Neural cell (in vitro differentiated cells): ENCODE measurements around the gene CTRB1. TPM values are rescaled to one million over a fixed set of nuclear protein-coding genes. Genes with fewer than 3 reads are reported as not detected.

ENCODE experiments used
- H2AFZ ChIP-seq: fragments of 200-600, 300-800 bp; sonication (generic), shearing (Covaris generic); 2 replicates; pipeline ENCODE4 v1.6.0; 2014; ENCODE audit warnings: low read depth, mild to moderate bottlenecking, antibody characterized with exemption, low read length, moderate library complexity
- H3F3A ChIP-seq: fragments of 200-600 bp; shearing (Covaris generic); 2 replicates; pipeline ENCODE4 v1.6.1; 2016; ENCODE audit warnings: mild to moderate bottlenecking, moderate library complexity, mixed read lengths, antibody characterized with exemption, low read length; ENCODE audit not compliant: insufficient read depth, poor library complexity, severe bottlenecking
- H3K27ac ChIP-seq: fragments of 200-600, 300-800 bp; sonication (generic), shearing (Covaris generic); 2 replicates; pipeline ENCODE4 v1.5.1; 2014; ENCODE audit warnings: mild to moderate bottlenecking, low read length, moderate library complexity
- H3K27me3 ChIP-seq: fragments of 300-800, 200-600 bp; sonication (generic), shearing (Covaris generic); 2 replicates; pipeline ENCODE4 v1.6.0; 2014; ENCODE audit warnings: mild to moderate bottlenecking, low read depth, low read length, moderate library complexity; ENCODE audit not compliant: insufficient read depth
- H3K36me3 ChIP-seq: fragments of 300-800, 200-600 bp; sonication (generic), shearing (Covaris generic); 2 replicates; pipeline ENCODE4 v1.5.1; 2014; ENCODE audit warnings: mild to moderate bottlenecking, antibody characterized with exemption, low read length, moderate library complexity; ENCODE audit not compliant: insufficient read depth
- H3K4me2 ChIP-seq: fragments of 300-800, 200-600 bp; sonication (generic), shearing (Covaris generic); 2 replicates; pipeline ENCODE4 v1.6.0; 2014; ENCODE audit warnings: mild to moderate bottlenecking, low read length
- H3K4me3 ChIP-seq: fragments of 300-800, 200-600 bp; sonication (generic), shearing (Covaris generic); 2 replicates; pipeline ENCODE4 v1.5.1; 2014; ENCODE audit warnings: mild to moderate bottlenecking, low read length, moderate library complexity
- H3K79me2 ChIP-seq: fragments of 200-600 bp; shearing (Covaris generic); replicated peaks from 2 replicates; pipeline ENCODE4 v1.6.0; 2014; ENCODE audit warnings: mild to moderate bottlenecking, low read length, moderate library complexity; ENCODE audit not compliant: insufficient read depth
- H3K9ac ChIP-seq: fragments of 300-800, 200-600 bp; sonication (generic), shearing (Covaris generic); 2 replicates; pipeline ENCODE4 v1.6.1; 2016; ENCODE audit warnings: mild to moderate bottlenecking, low read length, mixed read lengths
- H3K9me2 ChIP-seq: fragments of 200-600 bp; shearing (Covaris generic); 2 replicates; pipeline ENCODE4 v1.6.1; 2016; ENCODE audit warnings: mild to moderate bottlenecking, low read length, mixed read lengths; ENCODE audit not compliant: insufficient read depth
- H3K9me3 ChIP-seq: fragments of 200-600, 300-800 bp; sonication (generic), shearing (Covaris generic); 2 replicates; pipeline ENCODE4 v1.6.1; 2016; ENCODE audit warnings: mild to moderate bottlenecking, mixed run types, low read length, moderate library complexity, mixed read lengths
- H4K20me1 ChIP-seq: fragments of 200-600 bp; shearing (Covaris generic); 2 replicates; pipeline ENCODE4 v1.6.1; 2016; ENCODE audit warnings: mild to moderate bottlenecking, mixed run types; ENCODE audit not compliant: insufficient read depth
- EP300 ChIP-seq: fragments of 450-650 bp; conservative IDR thresholded peaks from 2 replicates; pipeline ENCODE4 v1.6.1; 2014; ENCODE audit warnings: antibody characterized with exemption, mild to moderate bottlenecking, moderate library complexity; ENCODE audit not compliant: poor library complexity, severe bottlenecking
- EZH2 ChIP-seq: fragments of 200-600, 300-800 bp; shearing (Covaris generic), sonication (generic); IDR thresholded peaks from 2 replicates; pipeline ENCODE4 v1.6.1; 2014; ENCODE audit warnings: antibody characterized with exemption, low read length, borderline replicate concordance, mild to moderate bottlenecking; ENCODE audit not compliant: insufficient read depth, poor library complexity, severe bottlenecking
- MXI1 ChIP-seq: fragments of 450-650 bp; conservative IDR thresholded peaks from 2 replicates; pipeline ENCODE4 v1.6.1; 2014; ENCODE audit warnings: antibody characterized with exemption, mild to moderate bottlenecking; ENCODE audit not compliant: poor library complexity, severe bottlenecking
- POLR2AphosphoS5 ChIP-seq: IDR thresholded peaks from 2 replicates; pipeline ENCODE4 v1.6.1; 2012
- RAD21 ChIP-seq: fragments of 450-650 bp; conservative IDR thresholded peaks from 2 replicates; pipeline ENCODE4 v1.6.1; 2014; ENCODE audit warnings: antibody characterized with exemption, mild to moderate bottlenecking, moderate library complexity
- SMC3 ChIP-seq: fragments of 450-650 bp; conservative IDR thresholded peaks from 2 replicates; pipeline ENCODE4 v1.6.1; 2014; ENCODE audit warnings: antibody characterized with exemption, mild to moderate bottlenecking, moderate library complexity; ENCODE audit not compliant: poor library complexity
- TAF1 ChIP-seq: IDR thresholded peaks from 2 replicates; pipeline ENCODE4 v1.6.1; 2012; ENCODE audit warnings: low read depth
- polyA plus RNA-seq: library from polyadenylated mRNA; depleted of rRNA; stranded (reverse); fragments of >200 nt; gene quantifications from 2 replicates; pipeline ENCODE4 v1.2.3, GENCODE V29; 2014
- TF ChIP-seq, protein P1 (sequence below): fragments of 450-650 bp; IDR thresholded peaks from 2 replicates; pipeline ENCODE4 v1.5.1; 2014; ENCODE audit warnings: antibody characterized with exemption, mild to moderate bottlenecking, moderate library complexity; ENCODE audit not compliant: poor library complexity, severe bottlenecking
- TF ChIP-seq, protein P2 (sequence below): IDR thresholded peaks from 2 replicates; pipeline ENCODE4 v1.6.1; 2012; ENCODE audit warnings: borderline replicate concordance

The CTRB1 gene
- polyA plus RNA-seq, 1 donor from 2014 or later = not detected

DNA sequence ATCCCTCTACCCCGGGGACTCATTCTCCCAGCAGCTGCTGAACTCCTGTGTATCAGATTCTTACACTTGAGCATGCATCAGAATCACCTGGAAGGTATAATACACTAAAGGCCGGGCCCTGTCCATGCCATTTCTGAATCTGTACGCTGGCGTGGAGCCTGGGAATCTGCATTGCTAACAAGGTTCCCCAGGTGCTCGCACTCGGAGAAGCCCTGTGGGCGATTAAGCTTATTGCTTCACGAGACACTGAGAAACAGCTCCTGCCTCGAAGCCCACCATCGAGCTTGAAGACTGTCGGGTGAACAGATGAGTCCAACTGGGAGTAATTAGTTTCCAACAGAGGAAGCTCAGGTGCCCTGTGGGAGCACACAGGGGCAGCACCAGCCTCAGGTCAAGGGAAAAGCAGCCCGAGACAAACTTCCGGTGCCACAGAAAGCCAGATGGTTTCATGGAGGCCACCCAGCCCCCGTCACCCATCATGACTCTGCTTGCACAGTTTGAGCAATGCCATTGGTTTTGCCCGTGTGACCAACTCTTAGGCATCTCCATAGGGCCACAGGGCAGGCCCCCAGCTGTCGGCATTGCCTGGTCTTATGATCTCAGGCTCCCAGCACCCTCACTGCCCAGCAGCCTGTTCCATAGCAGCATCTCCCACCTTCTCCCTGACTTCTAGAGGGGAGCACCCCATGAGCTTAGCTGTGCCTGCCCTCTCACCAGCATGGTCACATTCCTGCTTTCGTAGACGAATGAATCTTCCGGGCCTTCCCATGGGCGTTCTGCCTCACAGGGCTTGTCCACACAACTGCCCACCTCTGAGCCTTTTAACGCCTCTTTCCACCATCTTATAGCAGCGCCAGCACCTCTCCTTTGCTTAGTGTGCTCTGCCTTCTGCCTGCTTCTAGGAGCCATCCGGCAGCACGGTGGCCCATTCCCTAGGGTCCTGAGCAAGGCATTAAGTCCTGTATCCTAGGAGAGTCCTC is 22.7 kb upstream of the CTRB1 start:
- Histone ChIP-seq H3K9me3 (no peaks in the 10 kb centered on the region), H2AFZ (no peak overlapping the region)
- TF ChIP-seq, protein P1, sequence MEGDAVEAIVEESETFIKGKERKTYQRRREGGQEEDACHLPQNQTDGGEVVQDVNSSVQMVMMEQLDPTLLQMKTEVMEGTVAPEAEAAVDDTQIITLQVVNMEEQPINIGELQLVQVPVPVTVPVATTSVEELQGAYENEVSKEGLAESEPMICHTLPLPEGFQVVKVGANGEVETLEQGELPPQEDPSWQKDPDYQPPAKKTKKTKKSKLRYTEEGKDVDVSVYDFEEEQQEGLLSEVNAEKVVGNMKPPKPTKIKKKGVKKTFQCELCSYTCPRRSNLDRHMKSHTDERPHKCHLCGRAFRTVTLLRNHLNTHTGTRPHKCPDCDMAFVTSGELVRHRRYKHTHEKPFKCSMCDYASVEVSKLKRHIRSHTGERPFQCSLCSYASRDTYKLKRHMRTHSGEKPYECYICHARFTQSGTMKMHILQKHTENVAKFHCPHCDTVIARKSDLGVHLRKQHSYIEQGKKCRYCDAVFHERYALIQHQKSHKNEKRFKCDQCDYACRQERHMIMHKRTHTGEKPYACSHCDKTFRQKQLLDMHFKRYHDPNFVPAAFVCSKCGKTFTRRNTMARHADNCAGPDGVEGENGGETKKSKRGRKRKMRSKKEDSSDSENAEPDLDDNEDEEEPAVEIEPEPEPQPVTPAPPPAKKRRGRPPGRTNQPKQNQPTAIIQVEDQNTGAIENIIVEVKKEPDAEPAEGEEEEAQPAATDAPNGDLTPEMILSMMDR = no peak
- TF ChIP-seq EP300 = no peak
- no peak for TF ChIP-seq MXI1
- TF ChIP-seq EZH2 = no peak
- no peak for TF ChIP-seq SMC3
- no peak for TF ChIP-seq RAD21
- TF ChIP-seq, protein P2, sequence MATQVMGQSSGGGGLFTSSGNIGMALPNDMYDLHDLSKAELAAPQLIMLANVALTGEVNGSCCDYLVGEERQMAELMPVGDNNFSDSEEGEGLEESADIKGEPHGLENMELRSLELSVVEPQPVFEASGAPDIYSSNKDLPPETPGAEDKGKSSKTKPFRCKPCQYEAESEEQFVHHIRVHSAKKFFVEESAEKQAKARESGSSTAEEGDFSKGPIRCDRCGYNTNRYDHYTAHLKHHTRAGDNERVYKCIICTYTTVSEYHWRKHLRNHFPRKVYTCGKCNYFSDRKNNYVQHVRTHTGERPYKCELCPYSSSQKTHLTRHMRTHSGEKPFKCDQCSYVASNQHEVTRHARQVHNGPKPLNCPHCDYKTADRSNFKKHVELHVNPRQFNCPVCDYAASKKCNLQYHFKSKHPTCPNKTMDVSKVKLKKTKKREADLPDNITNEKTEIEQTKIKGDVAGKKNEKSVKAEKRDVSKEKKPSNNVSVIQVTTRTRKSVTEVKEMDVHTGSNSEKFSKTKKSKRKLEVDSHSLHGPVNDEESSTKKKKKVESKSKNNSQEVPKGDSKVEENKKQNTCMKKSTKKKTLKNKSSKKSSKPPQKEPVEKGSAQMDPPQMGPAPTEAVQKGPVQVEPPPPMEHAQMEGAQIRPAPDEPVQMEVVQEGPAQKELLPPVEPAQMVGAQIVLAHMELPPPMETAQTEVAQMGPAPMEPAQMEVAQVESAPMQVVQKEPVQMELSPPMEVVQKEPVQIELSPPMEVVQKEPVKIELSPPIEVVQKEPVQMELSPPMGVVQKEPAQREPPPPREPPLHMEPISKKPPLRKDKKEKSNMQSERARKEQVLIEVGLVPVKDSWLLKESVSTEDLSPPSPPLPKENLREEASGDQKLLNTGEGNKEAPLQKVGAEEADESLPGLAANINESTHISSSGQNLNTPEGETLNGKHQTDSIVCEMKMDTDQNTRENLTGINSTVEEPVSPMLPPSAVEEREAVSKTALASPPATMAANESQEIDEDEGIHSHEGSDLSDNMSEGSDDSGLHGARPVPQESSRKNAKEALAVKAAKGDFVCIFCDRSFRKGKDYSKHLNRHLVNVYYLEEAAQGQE = no peak
- TF ChIP-seq TAF1 = no peak
- no peak for TF ChIP-seq POLR2AphosphoS5

DNA sequence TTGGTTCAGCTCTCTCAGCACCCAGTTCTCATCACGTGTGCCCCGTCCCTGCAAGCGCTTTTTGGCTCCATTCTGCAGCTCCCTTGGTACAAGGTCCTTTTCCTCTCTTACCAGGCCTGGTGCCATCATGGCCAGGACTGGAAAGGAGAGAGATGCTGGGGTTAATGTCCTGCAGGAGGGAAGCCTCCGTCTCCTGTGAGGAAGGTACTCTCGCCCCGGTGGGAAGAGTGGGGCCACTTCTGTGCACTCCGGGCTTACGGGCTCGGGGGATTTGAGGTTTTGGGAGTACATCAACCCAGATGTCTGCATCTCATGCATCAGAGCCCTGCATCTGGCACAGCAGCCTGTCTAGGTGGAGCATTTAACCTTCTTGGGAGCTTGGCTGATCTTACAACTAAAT is 22.0 kb upstream of the CTRB1 start:
- no peaks in the 10 kb centered on the region for H3K36me3 ChIP-seq

More for the DNA sequence above, 22.7 kb upstream of the CTRB1 start:
- Histone ChIP-seq H3K27ac (no peak overlapping the region), H3K4me3 (no peak overlapping the region), H4K20me1 (no peaks in the 10 kb centered on the region), H3K4me2 (no peak overlapping the region), H3K79me2 (no peaks in the 10 kb centered on the region), H3K27me3 (no peaks in the 10 kb centered on the region), H3K36me3 (no peaks in the 10 kb centered on the region), H3K9me2 (no peaks in the 10 kb centered on the region), H3F3A (no peaks in the 10 kb centered on the region), H3K9ac (no peak overlapping the region)

More for the DNA sequence above, 22.0 kb upstream of the CTRB1 start:
- Histone ChIP-seq H3K79me2 (no peaks in the 10 kb centered on the region), H3K9me3 (no peaks in the 10 kb centered on the region), H3K27ac (no peak overlapping the region), H3K4me3 (no peak overlapping the region), H3F3A (no peaks in the 10 kb centered on the region), H3K27me3 (no peaks in the 10 kb centered on the region), H2AFZ (no peak overlapping the region), H3K4me2 (no peak overlapping the region), H3K9me2 (no peaks in the 10 kb centered on the region), H4K20me1 (no peaks in the 10 kb centered on the region), H3K9ac (no peak overlapping the region)
- TF ChIP-seq MXI1 (no peak), EP300 (no peak), RAD21 (no peak), TAF1 (no peak), EZH2 (no peak), POLR2AphosphoS5 (no peak), SMC3 (no peak)
- TF ChIP-seq, protein P2 = no peak
- TF ChIP-seq, protein P1 = no peak
